ENCODE results near the gene PRODH.
A peak's percentile ranks its signal among the peaks of the same experiment; 100 is the strongest.
"Not testable (repeated sequence)": the region's sequence is repeated elsewhere in the genome, so short reads cannot be mapped to it uniquely, and the experiment has no call there.

PRODH gene

DNA sequence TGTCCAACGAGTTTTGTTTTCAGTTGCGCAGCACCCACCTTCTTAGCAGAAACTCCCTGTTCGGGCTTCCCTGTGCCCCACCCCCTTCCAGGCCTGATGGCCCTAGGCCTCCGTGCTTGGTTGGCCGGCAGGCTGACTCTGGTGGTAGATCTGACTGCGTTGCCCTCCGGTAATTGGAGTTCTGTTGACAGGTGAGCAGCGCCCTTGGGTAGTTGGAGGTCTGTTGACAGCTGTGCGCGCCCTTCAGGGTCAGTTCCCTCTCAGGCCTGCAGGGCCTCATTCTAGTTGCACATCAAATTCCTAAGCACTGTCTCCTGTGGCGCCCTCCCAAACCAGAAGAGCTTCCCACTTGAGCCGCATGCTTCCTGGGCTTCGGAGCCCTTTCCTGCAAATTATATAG lies 29.2 kb downstream of the PRODH start:
- no peak for DNase-seq (ENCODE audit: low read depth in 2 of 2)

DNA sequence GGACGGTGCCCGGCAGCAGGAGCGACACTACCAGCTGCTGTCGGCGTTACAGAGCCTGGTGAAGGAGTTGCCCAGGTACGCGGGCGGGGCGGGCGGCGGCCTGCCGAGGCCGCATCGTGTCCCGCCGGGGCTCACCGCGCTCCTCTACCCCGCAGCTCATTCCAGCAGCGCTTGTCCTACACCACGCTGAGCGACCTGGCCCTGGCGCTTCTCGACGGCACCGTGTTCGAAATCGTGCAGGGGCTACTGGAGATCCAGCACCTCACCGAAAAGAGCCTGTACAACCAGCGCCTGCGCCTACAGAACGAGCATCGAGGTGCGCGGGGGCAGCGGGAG lies 29.7 kb downstream of the PRODH start:
- DNase-seq (ENCODE audit: low read depth in 2 of 2) = not testable (repeated sequence)

DNA sequence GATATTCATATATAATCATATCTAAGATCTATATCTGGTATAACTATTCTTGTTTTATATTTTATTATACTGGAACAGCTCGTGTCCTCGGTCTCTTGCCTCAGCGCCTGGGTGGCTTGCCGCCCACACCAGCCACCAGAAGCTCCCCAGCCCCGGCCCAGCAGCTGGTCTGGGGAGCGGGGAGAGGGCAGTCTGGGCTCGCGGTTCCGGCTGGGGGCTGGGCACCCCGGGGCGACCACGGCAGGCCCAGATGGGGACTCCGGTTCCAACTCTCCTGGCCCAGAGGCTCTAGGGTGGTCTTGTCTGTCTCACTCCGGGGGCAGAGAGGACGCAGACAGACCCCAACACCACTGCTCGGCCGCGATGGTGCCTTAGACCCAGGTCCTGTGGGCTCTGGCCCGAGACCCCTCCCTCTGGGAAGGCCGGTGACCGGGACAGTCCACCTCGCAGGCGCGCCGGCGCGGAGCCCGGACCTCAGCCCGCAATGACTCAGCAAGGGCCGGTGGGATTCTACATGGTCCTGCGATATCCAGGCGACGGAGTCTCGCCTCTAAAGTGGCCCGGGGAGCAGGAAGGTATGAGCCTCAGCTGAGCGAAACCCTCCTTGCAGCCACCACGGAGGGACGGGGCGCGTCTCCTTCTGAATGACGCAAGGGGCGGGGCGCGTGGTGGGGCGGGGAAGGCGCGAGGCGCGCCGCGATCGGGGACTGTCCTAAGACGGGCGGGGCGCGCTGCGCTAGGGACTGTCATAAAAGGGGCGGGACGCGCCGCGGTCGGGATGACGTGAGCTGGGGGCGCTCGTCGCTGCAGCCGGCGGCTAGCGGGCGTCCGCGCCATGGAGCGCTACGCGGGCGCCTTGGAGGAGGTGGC lies 30.3 kb downstream of the PRODH start, which contains the start of gene DGCR6:
DGCR6 (plus strand) TSS at position 781 of the 870 bp plus-strand sequence; CDS start at position 836, 55 bp downstream.
- DNase-seq (ENCODE audit: low read depth in 2 of 2) = no peak

DNA sequence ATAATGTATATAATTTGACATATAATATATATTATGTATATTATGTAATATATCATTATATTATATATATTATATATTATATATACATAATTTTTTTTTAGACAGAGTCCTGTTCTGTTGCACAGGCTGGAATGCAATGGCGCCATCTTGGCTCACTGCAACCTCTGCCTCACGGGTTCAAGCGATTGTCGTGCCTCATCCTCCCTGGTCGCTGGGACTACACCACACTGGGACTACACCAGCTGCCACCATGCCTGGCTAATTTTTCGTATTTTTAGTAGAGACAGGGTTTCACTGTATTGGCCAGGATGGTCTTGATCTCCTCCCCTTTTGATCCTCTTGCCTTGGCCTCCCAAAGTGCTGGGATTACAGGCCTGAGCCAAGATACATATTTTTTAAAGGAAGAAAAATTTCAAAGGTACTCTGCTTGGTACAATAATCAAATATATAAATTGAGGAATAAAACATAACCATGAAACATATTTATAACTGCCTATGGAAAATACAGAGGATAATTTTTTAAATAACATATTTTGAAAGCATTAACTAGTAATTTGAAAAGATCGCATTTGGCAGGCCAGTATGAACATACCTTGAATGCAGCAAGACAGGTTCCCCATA lies 39.9 kb downstream of the PRODH start:
- DNase-seq (ENCODE audit: low read depth in 2 of 2) = not testable (repeated sequence)

DNA sequence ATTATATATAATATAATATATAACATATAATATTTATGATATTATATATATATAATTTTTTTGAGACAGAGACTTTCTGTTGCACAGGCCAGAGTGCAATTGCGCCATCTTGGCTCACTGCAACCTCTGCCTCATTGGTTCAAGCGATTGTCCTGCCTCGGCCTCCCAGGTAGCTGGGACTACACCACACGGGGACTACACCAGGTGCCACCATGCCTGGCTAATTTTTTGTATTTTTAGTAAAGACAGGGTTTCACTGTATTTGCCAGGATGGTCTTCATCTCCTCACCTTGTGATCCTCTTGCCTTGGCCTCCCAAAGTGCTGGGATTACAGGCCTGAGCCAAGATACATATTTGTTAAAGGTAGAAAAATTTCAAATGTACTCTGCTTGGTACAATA lies 42.3 kb downstream of the PRODH start:
- DNase-seq (ENCODE audit: low read depth in 2 of 2) = not testable (repeated sequence)

DNA sequence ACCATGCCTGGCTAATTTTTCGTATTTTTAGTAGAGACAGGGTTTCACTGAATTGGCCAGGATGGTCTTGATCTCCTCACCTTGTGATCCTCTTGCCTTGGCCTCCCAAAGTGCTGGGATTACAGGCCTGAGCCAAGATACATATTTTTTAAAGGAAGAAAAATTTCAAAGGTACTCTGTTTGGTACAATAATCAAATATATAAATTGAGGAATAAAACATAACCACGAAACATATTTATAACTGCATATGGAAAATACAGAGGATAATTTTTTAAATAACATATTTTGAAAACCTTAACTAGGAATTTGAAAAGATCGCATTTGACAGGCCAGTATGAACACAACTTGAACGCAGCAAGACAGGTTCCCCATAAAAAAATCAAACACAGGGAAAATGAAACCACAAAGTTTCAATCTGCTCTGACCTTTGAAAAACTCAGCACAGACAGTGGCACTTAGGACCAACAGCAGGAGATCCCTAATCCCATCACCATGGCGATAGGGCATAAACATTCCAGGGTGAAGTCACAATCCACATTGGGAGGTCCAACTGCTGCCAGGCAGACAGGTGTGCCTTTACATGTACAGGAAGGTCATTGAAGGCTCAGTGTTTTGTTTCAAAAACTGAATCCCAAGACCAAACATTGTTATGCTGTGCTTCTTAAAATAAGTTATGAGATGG lies 45.4 kb downstream of the PRODH start:
- DNase-seq (ENCODE audit: low read depth in 2 of 2) = not testable (repeated sequence)

DNA sequence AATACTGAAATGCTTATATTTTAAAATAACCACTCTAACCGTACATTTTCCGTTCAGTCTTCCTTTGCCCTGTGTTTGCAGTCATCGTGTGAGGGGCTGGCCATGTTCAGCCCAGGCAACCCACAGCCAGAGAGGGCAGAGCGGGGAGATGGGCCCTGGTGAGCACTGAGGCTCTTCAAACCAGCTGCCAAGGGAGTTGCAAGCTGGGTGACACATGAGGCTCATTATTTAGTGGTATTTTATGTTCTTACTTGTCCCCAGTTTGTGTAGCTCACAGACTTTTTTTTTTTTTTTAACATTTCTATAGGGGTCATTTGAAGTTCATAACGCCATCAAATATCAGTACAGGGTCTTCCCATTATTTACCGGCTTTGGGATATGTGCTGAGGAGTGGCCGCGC lies 48.0 kb downstream of the PRODH start:
- no peak for DNase-seq (ENCODE audit: low read depth in 2 of 2)

DNA sequence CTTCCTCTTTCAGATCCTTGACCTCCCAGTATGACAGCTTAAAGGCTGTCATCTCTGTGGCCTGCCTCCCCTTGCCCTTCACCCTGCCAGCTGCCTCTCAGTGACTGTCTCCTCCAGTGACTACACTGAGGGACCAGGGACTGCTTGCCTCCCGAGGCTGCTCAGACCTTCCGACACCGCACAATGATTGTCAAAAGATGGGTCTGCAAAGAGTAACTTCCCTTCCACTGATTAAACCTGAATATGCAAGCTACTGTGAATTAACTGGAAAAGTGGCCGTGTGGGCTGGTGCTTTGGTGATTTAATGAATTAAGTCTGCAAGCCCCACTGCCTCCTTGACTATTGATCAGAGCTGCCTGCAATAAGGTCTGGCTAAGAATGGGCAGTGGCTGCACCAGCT lies 51.6 kb downstream of the PRODH start:
- DNase-seq (ENCODE audit: low read depth in 2 of 2) = not testable (repeated sequence)

DNA sequence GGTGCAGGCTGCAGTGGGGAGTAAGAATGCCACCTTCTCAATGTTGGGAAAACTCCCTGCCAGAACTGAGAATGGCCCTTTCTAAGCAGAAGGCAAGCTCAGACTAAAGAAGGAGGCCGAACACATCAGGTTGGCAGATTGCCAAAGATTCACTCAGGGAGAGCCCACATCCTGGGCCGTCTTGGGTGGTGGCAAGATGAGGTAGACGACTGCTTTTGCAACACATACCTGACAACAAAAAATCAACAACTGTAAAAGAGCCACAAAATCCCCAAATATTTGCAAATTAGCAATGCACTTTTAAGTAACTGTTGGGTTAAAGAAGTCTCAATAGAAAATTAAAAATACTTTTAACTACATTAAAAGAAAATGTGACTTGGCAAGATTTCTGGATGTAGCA lies 54.8 kb downstream of the PRODH start:
- peak in 1 of 2 donors; percentile 11 for DNase-seq (ENCODE audit: low read depth in 2 of 2)

Data from stimulated activated CD4-positive, alpha-beta T cell treated with anti-CD3 and anti-CD28 coated beads, Interleukin-1b, Interleukin-23, amount 100 ng/mL, for 1 hour (primary cell).